ENCODE measurements around the gene COLEC12.
A peak's percentile ranks its signal among the peaks of the same experiment; 100 is the strongest.

Gene COLEC12

GRCh38 chr18:404061-404636 lies 96.4 kb downstream of the COLEC12 start:
- no peak overlapping the region for H3K4me3 ChIP-seq (ENCODE audit: low read depth, low read length)
- DNase-seq: no peak
- peaks cover 17% of the 10 kb centered on the region for H3K9me3 ChIP-seq (ENCODE audit: severe bottlenecking)
- H3K36me3 ChIP-seq: no peaks in the 10 kb centered on the region
- no peaks in the 10 kb centered on the region for H3K27me3 ChIP-seq (ENCODE audit: insufficient read depth, low read depth, severe bottlenecking)
- H3K27ac ChIP-seq: no peak overlapping the region
- TF ChIP-seq, protein P1, sequence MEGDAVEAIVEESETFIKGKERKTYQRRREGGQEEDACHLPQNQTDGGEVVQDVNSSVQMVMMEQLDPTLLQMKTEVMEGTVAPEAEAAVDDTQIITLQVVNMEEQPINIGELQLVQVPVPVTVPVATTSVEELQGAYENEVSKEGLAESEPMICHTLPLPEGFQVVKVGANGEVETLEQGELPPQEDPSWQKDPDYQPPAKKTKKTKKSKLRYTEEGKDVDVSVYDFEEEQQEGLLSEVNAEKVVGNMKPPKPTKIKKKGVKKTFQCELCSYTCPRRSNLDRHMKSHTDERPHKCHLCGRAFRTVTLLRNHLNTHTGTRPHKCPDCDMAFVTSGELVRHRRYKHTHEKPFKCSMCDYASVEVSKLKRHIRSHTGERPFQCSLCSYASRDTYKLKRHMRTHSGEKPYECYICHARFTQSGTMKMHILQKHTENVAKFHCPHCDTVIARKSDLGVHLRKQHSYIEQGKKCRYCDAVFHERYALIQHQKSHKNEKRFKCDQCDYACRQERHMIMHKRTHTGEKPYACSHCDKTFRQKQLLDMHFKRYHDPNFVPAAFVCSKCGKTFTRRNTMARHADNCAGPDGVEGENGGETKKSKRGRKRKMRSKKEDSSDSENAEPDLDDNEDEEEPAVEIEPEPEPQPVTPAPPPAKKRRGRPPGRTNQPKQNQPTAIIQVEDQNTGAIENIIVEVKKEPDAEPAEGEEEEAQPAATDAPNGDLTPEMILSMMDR (IDR thresholded peaks at IDR 0.05; ENCODE audit: low read depth, low read length): no peak

DNA sequence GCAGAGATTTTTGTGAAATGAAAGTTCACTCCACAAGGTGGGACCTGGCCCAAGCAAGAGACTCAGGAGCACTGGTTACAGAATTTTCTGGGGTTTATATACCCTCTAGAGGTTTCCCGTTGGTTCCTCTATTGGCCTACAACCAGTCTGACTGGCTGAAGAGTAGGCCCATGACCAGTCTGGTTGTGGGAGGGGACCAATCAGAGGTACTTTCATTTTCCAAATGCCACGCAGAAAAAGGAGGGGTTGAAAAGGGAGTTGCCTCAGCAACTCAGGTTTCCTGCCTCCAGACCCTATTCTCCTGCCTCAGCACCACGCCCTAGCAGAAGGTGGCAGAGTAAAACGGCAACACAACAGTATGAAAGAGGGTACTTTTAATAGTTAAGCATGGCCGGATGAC lies 98.4 kb downstream of the COLEC12 start:
- H3K9me3 ChIP-seq (ENCODE audit: severe bottlenecking): peaks cover 17% of the 10 kb centered on the region
- no peaks in the 10 kb centered on the region for H3K27me3 ChIP-seq (ENCODE audit: insufficient read depth, low read depth, severe bottlenecking)
- DNase-seq: no peak
- no peak overlapping the region for H3K4me3 ChIP-seq (ENCODE audit: low read depth, low read length)
- H3K27ac ChIP-seq: no peak overlapping the region
- H3K36me3 ChIP-seq: no peaks in the 10 kb centered on the region
- TF ChIP-seq, protein P1 (IDR thresholded peaks at IDR 0.05; ENCODE audit: low read depth, low read length): no peak

- no peaks in the 10 kb centered on the region for H3K36me3 ChIP-seq
- H3K9me3 ChIP-seq (ENCODE audit: severe bottlenecking): peaks cover 11% of the 10 kb centered on the region
- no peak overlapping the region for H3K27ac ChIP-seq
- no peak overlapping the region for H3K4me3 ChIP-seq (ENCODE audit: low read depth, low read length)
- no peaks in the 10 kb centered on the region for H3K27me3 ChIP-seq (ENCODE audit: insufficient read depth, low read depth, severe bottlenecking)
- no peak for DNase-seq
- TF ChIP-seq, protein P1 (IDR thresholded peaks at IDR 0.05; ENCODE audit: low read depth, low read length): no peak
Measured at GRCh38 chr18:400456-400855, 100.0 kb downstream of the COLEC12 start.

DNA sequence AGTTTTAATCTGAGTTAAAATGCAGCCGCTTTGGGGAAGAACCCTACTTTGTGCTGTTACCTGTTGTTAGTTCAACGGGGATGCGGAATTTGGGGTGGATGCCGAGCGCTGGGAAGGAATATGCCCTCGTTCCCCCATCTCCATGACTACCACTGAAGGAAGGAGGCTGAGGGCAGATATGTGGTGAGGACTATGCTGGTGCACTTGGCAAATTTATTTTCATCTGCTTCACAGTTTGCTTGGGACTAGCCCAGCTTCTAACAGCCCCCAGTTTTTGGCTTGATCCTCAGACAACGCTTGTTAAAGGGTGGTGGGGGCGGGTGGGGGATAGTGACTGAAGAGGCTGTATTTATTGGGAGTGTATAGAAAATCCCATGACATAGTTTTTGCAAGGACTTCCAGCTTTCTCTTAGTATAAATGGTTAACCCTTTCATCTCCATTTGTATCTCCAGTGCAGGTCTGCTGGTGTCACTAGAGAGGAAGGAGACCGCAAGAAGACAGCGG lies 100.8 kb downstream of the COLEC12 start:
- no peak for DNase-seq
- H3K9me3 ChIP-seq (ENCODE audit: severe bottlenecking): peaks cover 4% of the 10 kb centered on the region
- no peak overlapping the region for H3K27ac ChIP-seq
- H3K36me3 ChIP-seq: no peaks in the 10 kb centered on the region
- no peaks in the 10 kb centered on the region for H3K27me3 ChIP-seq (ENCODE audit: insufficient read depth, low read depth, severe bottlenecking)
- no peak overlapping the region for H3K4me3 ChIP-seq (ENCODE audit: low read depth, low read length)
- TF ChIP-seq, protein P1 (IDR thresholded peaks at IDR 0.05; ENCODE audit: low read depth, low read length): no peak

GRCh38 chr18:398935-399630 lies 101.4 kb downstream of the COLEC12 start:
- Histone ChIP-seq H3K36me3 (no peaks in the 10 kb centered on the region), H3K4me3 (ENCODE audit: low read depth, low read length) (no peak overlapping the region), H3K9me3 (ENCODE audit: severe bottlenecking) (no peaks in the 10 kb centered on the region), H3K27me3 (ENCODE audit: insufficient read depth, low read depth, severe bottlenecking) (no peaks in the 10 kb centered on the region), H3K27ac (no peak overlapping the region)
- TF ChIP-seq, protein P1 (IDR thresholded peaks at IDR 0.05; ENCODE audit: low read depth, low read length): no peak
- DNase-seq: peak; percentile 26
